ENCODE data around the gene SINHCAF.
A peak's percentile ranks its signal among the peaks of the same experiment; 100 is the strongest.

The SINHCAF gene

GRCh38 chr12:31331242-31331641 lies 5.3 kb upstream of the SINHCAF start:
- DNase-seq = no peak

GRCh38 chr12:31326736-31327659 lies 1.0 kb upstream of the SINHCAF start:
- DNase-seq = peak; percentile 9

GRCh38 chr12:31325524-31325875 lies 450 bp downstream of the SINHCAF start:
- DNase-seq = peak; percentile 8

- peak; percentile 59 for DNase-seq
Measured at GRCh38 chr12:31324845-31325523, 966 bp downstream of the SINHCAF start.

GRCh38 chr12:31324116-31324844 lies 1.7 kb downstream of the SINHCAF start:
- DNase-seq = peak; percentile 74

- no peak for DNase-seq
Measured at GRCh38 chr12:31323391-31324115, 2.4 kb downstream of the SINHCAF start.

GRCh38 chr12:31322801-31323207 lies 3.1 kb downstream of the SINHCAF start:
- peak; percentile 51 for DNase-seq

GRCh38 chr12:31321897-31322228 lies 4.1 kb downstream of the SINHCAF start:
- peak; percentile 23 for DNase-seq

- DNase-seq = no peak
Measured at GRCh38 chr12:31321186-31321896, 4.6 kb downstream of the SINHCAF start.

- no peak for DNase-seq
Measured at GRCh38 chr12:31318657-31319269, 7.2 kb downstream of the SINHCAF start.

GRCh38 chr12:31317471-31318395 lies 8.2 kb downstream of the SINHCAF start:
- DNase-seq = no peak

- no peak for DNase-seq
Measured at GRCh38 chr12:31316891-31317290, 9.1 kb downstream of the SINHCAF start.

GRCh38 chr12:31315784-31316465 lies 10.0 kb downstream of the SINHCAF start:
- DNase-seq = no peak

- DNase-seq = no peak
Measured at GRCh38 chr12:31315044-31315715, 10.8 kb downstream of the SINHCAF start.

GRCh38 chr12:31312431-31312830 lies 13.5 kb downstream of the SINHCAF start:
- DNase-seq = no peak

- no peak for DNase-seq
Measured at GRCh38 chr12:31311634-31312258, 14.2 kb downstream of the SINHCAF start.

- DNase-seq = no peak
Measured at GRCh38 chr12:31310488-31310887, 15.5 kb downstream of the SINHCAF start.

- DNase-seq = no peak
Measured at GRCh38 chr12:31309279-31309678, 16.7 kb downstream of the SINHCAF start.

- no peak for DNase-seq
Measured at GRCh38 chr12:31308116-31308515, 17.8 kb downstream of the SINHCAF start.
